Measurements from ENCODE around the gene TCF7L2. TPM values are rescaled to one million over a fixed set of nuclear protein-coding genes. Genes with fewer than 3 reads are reported as not detected.

TCF7L2 gene
- polyA plus RNA-seq, 3 donors: 2.1 to 23.5 (median 6.1) TPM

GRCh38 chr10:113122947-113123346 lies 172.9 kb downstream of the TCF7L2 start:
- Mint-ChIP-seq H3K4me3 (peak overlapping the region in 1 of 2 donors; percentile 22), H3K27ac (no peak overlapping the region), H3K36me3 (peaks cover 10 to 14% of the 10 kb centered on the region in 2 donors), H3K27me3 (ENCODE audit: low read depth in 3 of 3) (peaks cover 19 to 35% (median 34%) of the 10 kb centered on the region in 3 donors), H3K4me1 (peaks cover 28% of the 10 kb centered on the region), H3K9me3 (peaks cover 0 to 3% (median 0%) of the 10 kb centered on the region in 7 donors)
- no peak overlapping the region for H3K9ac ChIP-seq (ENCODE audit: insufficient read depth, low read length, poor library complexity, severe bottlenecking)
- no peak overlapping the region for H3K27ac ChIP-seq (ENCODE audit: low read depth in 1 of 2, low read length in 2 of 2)
- H3K36me3 ChIP-seq (replicated peaks in 1 of 2; ENCODE audit: control insufficient read depth in 1 of 2, insufficient read depth in 2 of 2, low read length in 2 of 2): no peaks in the 10 kb centered on the region
- H2AFZ ChIP-seq (ENCODE audit: insufficient read depth, low read depth, low read length, poor library complexity, severe bottlenecking): no peak overlapping the region
- H3K4me1 ChIP-seq (ENCODE audit: control insufficient read depth in 1 of 2, insufficient read depth in 2 of 2, low read length in 2 of 2): peaks cover 11 to 19% of the 10 kb centered on the region in 2 donors
- no peak for DNase-seq
- H3K9me3 ChIP-seq (replicated peaks in 1 of 2; ENCODE audit: control insufficient read depth in 1 of 2, insufficient read depth in 1 of 2, low read length in 2 of 2): no peaks in the 10 kb centered on the region
- peaks cover 17 to 20% of the 10 kb centered on the region in 2 donors for H3K27me3 ChIP-seq (ENCODE audit: control insufficient read depth in 2 of 2, insufficient read depth in 2 of 2, low read length in 2 of 2)
- no peaks in the 10 kb centered on the region for H3K79me2 ChIP-seq (ENCODE audit: insufficient read depth, low read length)
- no peak overlapping the region for H3K4me2 ChIP-seq (replicated peaks; ENCODE audit: extremely low read depth, low read length, poor library complexity, severe bottlenecking)
- intact Hi-C loops (cut with micrococcal nuclease): loop anchor here (10.0 kb wide), 2 partner anchors 398 to 558 kb away; no protein-coding TSS in a partner anchor
- H4K20me1 ChIP-seq (ENCODE audit: insufficient read depth, low read length): peaks cover 99% of the 10 kb centered on the region
- TF ChIP-seq, protein P1, sequence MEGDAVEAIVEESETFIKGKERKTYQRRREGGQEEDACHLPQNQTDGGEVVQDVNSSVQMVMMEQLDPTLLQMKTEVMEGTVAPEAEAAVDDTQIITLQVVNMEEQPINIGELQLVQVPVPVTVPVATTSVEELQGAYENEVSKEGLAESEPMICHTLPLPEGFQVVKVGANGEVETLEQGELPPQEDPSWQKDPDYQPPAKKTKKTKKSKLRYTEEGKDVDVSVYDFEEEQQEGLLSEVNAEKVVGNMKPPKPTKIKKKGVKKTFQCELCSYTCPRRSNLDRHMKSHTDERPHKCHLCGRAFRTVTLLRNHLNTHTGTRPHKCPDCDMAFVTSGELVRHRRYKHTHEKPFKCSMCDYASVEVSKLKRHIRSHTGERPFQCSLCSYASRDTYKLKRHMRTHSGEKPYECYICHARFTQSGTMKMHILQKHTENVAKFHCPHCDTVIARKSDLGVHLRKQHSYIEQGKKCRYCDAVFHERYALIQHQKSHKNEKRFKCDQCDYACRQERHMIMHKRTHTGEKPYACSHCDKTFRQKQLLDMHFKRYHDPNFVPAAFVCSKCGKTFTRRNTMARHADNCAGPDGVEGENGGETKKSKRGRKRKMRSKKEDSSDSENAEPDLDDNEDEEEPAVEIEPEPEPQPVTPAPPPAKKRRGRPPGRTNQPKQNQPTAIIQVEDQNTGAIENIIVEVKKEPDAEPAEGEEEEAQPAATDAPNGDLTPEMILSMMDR (IDR thresholded peaks at IDR 0.05): no peak
- H3K4me3 ChIP-seq (replicated peaks in 1 of 3; ENCODE audit: low read depth in 2 of 3, low read length in 3 of 3): no peak overlapping the region
- 97% methylated on average over 5 of the region's 9 CpGs for WGBS (ENCODE audit: insufficient coverage)

DNA sequence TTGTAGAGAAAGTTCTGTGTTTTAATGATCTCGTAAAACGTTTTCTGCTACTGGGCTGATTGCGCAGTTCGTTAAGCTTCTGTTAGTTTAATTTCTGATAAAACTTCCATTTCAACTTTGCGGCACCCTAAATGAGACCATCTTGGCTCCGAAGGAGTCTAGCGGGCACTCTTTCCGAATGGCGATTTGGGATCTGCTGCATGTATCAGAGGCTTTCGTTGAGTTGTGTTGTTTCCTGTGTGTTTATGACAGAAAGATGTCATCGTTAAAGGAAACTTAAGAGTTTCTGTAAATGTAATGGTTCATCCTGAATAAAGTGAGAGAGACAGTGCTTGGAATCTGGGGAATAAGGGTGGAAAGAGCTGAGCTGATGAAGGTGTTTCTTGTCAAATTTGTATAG lies 174.7 kb downstream of the TCF7L2 start:
- Mint-ChIP-seq H3K4me1 (peaks cover 28% of the 10 kb centered on the region), H3K27me3 (ENCODE audit: low read depth in 3 of 3) (peaks cover 17 to 46% (median 41%) of the 10 kb centered on the region in 3 donors), H3K9me3 (peaks cover 0 to 2% (median 0%) of the 10 kb centered on the region in 7 donors), H3K4me3 (peak overlapping the region in 1 of 2 donors; percentile 21), H3K36me3 (peaks cover 16 to 24% of the 10 kb centered on the region in 2 donors), H3K27ac (no peak overlapping the region)
- no peak for DNase-seq
- H3K79me2 ChIP-seq (ENCODE audit: insufficient read depth, low read length): no peaks in the 10 kb centered on the region
- no peaks in the 10 kb centered on the region for H3K36me3 ChIP-seq (replicated peaks in 1 of 2; ENCODE audit: control insufficient read depth in 1 of 2, insufficient read depth in 2 of 2, low read length in 2 of 2)
- peaks cover 17 to 20% of the 10 kb centered on the region in 2 donors for H3K27me3 ChIP-seq (ENCODE audit: control insufficient read depth in 2 of 2, insufficient read depth in 2 of 2, low read length in 2 of 2)
- H2AFZ ChIP-seq (ENCODE audit: insufficient read depth, low read depth, low read length, poor library complexity, severe bottlenecking): no peak overlapping the region
- WGBS (ENCODE audit: insufficient coverage): 99% methylated on average over 7 of the region's 11 CpGs
- peaks cover 11 to 19% of the 10 kb centered on the region in 2 donors for H3K4me1 ChIP-seq (ENCODE audit: control insufficient read depth in 1 of 2, insufficient read depth in 2 of 2, low read length in 2 of 2)
- TF ChIP-seq, protein P1 (IDR thresholded peaks at IDR 0.05): no peak
- intact Hi-C loops (cut with micrococcal nuclease): loop anchor here (5.0 to 10.0 kb wide), 3 partner anchors 400 to 560 kb away; no protein-coding TSS in a partner anchor
- no peak overlapping the region for H3K9ac ChIP-seq (ENCODE audit: insufficient read depth, low read length, poor library complexity, severe bottlenecking)
- H3K9me3 ChIP-seq (replicated peaks in 1 of 2; ENCODE audit: control insufficient read depth in 1 of 2, insufficient read depth in 1 of 2, low read length in 2 of 2): no peaks in the 10 kb centered on the region
- H4K20me1 ChIP-seq (ENCODE audit: insufficient read depth, low read length): peaks cover 99% of the 10 kb centered on the region
- no peak overlapping the region for H3K4me2 ChIP-seq (replicated peaks; ENCODE audit: extremely low read depth, low read length, poor library complexity, severe bottlenecking)
- no peak overlapping the region for H3K27ac ChIP-seq (ENCODE audit: low read depth in 1 of 2, low read length in 2 of 2)
- no peak overlapping the region for H3K4me3 ChIP-seq (replicated peaks in 1 of 3; ENCODE audit: low read depth in 2 of 3, low read length in 3 of 3)
